ENCODE results near the gene CACHD1.

The CACHD1 gene

GRCh38 chr1:64469977-64470664, at the start of gene CACHD1:
TSS of gene CACHD1 (plus strand) at chr1:64470129. CDS start at chr1:64470745, 616 bp downstream.
- peak; percentile 52 to 79 for DNase-seq

- no peak for DNase-seq
Measured at GRCh38 chr1:64421377-64421776, 48.6 kb upstream of the CACHD1 start.

DNA sequence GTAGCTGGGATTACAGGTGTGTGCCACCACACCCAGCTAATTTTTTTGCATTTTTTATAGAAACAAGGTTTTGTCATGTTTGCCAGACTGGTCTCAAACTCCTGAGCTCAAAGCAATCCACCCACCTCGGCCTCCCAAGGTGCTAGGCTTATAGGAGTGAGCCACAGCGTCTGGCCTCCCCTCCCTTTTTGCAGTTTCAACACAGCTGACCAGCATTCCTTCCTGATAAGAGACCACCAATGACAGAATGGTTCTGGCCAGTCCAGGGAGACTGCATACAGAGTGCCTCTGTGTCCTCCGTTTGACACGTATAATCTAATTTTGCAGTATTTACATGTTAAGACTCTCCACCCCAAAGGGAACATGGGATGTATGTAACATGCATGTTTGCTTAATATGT, 46.4 kb upstream of the CACHD1 start:
- no peak for DNase-seq

- no peak for DNase-seq
Measured at GRCh38 chr1:64424412-64424811, 45.5 kb upstream of the CACHD1 start.

DNA sequence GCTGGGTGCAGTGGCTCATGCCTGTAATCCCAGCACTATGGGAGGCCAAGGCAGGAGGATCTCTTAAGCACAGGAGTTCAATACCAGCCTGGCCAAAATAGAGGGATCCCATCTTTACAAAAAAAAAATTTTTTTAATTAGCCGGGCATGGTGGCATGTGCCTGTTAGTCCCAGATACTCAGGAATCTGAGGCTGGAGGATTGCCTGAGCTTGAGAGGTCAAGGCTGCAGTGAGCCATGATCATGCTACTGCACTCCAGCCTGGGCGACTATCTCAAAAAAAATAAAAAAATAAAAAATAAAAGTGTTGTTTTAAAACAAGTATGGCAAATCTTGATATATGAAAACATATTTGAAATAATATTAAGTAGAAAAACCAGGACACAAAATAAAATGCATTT, 44.4 kb upstream of the CACHD1 start:
- no peak for DNase-seq

DNA sequence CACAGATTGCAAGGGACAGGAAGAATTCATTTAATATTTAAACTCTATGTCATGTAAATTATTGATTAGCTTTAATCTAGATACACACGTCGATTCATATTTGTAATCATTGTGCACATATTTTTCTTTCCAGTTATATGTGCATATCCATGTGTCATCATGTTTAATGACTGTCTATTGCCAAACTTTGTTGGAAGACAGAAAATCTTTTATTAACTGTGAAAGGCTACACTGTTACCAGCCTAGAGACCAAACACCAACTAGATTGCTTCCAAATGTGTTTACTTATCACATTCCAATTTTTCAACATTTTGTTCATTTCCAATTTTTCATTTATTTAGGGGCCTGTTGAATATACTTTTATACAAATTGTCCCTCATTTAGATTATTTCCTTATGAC, 43.2 kb upstream of the CACHD1 start:
- DNase-seq = no peak

- DNase-seq = no peak
Measured at GRCh38 chr1:64427879-64428278, 42.0 kb upstream of the CACHD1 start.

- no peak for DNase-seq
Measured at GRCh38 chr1:64433308-64433707, 36.6 kb upstream of the CACHD1 start.

DNA sequence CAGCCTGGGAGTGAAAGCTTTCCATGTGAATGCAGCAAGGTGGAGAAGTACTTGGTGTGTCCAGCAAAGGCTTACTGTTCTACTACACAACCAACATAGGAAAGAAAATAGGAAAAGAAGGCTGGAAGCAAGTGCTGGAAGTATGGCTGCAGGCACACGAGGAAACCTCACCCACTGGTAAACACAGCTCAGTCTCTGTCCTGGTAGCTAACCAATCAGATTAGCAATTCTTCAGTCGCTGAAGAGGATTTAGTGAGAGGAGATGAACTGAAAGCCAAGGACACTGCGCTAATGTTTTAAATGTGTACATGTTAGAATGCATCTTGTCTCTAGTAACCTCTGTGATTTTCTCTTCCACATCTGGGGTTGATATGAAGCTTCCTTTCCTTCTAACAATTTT, 36.2 kb upstream of the CACHD1 start:
- no peak for DNase-seq

DNA sequence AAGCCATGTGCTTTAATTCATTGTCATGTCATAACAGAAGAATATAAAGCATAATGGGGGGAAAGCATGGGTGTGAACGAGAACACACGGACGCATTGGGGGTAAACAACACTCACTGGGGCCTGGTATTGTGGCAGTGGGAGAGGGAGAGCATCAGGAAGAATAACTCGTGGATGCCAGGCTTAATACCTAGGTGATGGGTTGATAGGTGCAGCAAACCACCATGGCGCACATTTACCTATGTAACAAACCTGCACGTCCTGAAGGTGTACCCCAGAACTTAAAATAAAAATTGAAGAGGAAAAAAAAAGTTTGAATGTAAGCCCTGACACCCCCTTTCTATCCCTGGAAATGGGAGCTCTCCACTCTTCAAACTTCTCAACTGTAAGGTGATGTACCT, 34.9 kb upstream of the CACHD1 start:
- no peak for DNase-seq

GRCh38 chr1:64437453-64437852, 32.5 kb upstream of the CACHD1 start:
- DNase-seq = no peak

DNA sequence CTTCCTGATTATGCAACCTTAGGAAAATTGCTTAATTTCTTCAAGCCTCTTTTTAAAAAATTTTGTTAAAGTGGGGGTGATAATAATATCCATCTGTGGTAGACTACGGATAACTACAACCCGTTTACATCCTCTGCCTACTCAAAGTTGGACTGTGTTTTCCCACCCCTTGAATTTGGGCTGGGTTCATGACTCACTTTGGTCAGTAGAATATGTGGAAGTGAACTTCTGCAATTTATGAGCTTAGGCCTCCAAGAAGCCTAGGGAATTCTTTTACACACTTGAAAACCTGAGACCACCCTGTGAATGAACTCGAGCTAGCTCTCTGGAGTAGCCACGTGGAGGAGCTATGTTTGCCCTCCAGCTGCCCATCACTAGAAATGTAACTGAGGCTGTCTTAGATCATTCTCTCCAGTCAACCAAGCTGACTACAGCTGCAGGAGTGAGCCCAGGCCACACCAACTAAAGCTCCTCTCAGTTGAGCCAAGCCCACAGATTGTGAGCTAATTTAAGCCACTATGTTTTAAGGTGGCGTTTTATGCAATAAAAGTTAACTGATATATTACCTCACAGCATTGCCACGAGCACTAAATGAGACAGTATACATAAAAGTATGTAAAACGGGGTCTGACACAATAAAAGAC, 29.6 kb upstream of the CACHD1 start:
- DNase-seq = no peak

DNA sequence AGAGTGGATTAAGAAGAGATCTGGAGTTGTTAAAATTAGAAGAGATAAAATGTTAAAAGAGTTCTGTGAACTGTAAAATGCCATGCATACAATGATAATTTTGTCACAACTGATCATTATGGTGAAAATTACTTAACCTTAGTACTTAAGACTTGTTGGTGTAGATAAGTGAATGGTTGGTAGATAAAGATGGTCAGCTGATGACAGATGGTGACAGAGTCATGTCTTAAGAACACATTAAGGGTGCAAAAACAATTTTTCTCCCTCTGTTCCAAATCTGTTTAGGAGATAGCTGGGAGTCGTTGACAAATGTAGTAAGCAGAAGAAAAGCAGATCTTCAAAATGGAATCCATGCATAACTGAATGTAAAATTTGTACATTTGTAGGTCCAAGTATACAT, 18.5 kb upstream of the CACHD1 start:
- DNase-seq = no peak

DNA sequence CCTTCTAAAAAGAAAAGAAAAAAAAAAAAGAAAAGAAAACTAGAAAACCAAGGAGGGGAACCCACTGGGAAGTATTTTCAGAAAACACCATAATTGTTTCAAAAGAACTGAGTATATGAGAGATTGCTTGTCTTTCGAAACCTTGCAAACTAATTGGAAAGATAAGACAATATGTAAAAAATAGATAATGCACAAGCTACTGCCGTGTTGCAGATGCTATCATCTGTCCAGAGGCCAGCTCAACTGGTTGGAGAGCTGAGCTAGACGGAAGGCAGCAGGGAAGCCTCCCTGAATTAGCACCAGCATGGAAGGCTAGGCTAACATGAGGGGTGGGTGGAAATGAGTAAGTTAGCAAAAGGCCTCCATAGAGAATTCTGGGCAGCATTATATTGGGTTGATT, 16.2 kb upstream of the CACHD1 start:
- DNase-seq = no peak

- no peak for DNase-seq
Measured at GRCh38 chr1:64458915-64459314, 11.0 kb upstream of the CACHD1 start.

- no peak for DNase-seq
Measured at GRCh38 chr1:64459743-64460142, 10.2 kb upstream of the CACHD1 start.

DNA sequence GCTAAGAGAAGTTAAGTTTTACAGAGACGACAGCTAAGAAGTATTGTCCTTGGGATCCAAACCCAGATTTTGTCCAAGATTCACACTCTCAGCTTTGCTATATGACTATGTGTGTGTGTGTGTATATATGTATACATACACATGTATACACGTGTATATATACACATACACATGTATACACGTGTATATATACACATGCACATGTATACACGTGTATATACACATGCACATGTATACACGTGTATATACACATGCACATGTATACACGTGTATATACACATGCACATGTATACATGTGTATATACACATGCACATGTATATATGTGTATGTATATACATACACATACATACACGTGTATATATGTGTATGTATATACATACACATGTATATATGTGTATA, 3.9 kb upstream of the CACHD1 start:
- DNase-seq = no peak

DNA sequence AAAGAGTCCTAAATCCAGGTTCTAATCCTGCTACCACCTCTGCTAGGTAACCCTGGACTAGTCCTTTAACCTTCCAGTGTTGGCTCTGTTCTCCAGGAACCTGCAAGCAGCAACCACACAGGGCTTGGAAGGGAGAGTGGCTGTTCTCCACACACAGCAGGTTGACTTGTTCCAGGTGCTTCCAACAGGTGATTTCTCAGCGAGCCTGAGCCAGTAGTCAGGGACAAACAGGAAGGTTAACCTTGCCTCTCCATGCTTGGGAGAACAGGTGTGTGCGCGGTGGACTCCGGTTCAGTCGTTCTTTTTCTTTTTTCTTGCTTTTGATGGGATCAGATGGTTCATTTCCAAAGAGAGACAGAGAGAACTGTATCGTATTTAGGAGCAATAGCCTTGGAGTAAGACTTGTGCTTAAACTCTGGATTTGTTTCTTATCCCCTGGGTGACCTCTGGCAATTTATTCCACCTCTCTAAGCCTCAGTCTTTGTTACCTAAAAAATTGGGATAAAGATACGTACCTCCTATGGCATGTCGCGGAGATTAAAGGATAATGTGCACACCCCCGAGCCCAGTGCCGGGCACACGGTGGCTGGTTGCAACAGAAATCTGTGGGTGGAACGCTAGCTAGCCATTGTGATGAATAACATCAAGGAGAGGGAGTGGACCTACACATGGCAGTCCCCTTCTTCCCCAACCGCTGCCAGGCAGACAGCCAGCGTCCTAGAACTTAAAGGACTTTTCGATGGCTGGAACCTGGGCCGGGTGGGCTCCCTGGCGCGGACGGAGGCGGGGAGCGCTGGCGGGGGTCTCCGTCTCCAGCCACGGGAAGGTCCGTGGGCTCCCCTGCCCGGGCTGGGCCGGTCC, 583 bp upstream of the CACHD1 start:
- DNase-seq = peak in 1 of 2 experiments; percentile 29

GRCh38 chr1:64470665-64471217, 812 bp downstream of the CACHD1 start:
- DNase-seq = peak; percentile 21 to 53

GRCh38 chr1:64471218-64472039, 1.5 kb downstream of the CACHD1 start:
- peak; percentile 17 to 52 for DNase-seq

- no peak for DNase-seq
Measured at GRCh38 chr1:64472040-64472376, 2.1 kb downstream of the CACHD1 start.

DNA sequence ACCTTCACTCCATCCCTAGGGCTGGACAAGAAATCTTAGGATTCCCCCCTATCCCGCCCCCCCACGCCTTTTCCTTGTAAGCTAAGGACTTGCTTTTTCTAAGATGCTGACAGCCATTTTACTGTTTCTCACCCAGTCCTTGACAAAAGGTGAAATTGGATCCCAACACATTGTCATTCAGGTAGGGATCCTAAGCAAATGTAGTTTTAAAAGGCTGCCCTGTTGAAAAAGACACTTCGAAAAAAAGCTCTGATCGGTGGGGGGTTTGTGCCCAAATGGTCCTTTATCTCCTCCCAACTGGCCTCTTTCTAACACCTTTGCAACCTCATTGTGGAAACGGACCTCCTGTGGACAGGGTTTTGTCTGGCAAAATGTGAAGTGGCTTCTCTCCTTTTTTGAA, 2.9 kb downstream of the CACHD1 start:
- no peak for DNase-seq

- DNase-seq = no peak
Measured at GRCh38 chr1:64473367-64473766, 3.4 kb downstream of the CACHD1 start.

Data from NCI-H524 (cell line).